HepG2 (cell line): Measurements from ENCODE around the gene RNF183. TPM values are rescaled to one million over a fixed set of nuclear protein-coding genes. Genes with fewer than 3 reads are reported as not detected.

Source experiments
- AHR ChIP-seq: IDR thresholded peaks from 2 replicates; pipeline ENCODE4 v1.6.1; 2018; ENCODE audit warnings: missing genetic modification reagents, missing compliant biosample characterization
- HNRNPL ChIP-seq: fragments of 200-400 bp; formaldehyde crosslinking; IDR thresholded peaks from 2 replicates; pipeline ENCODE4 v1.6.1; 2017; ENCODE audit warnings: mild to moderate bottlenecking, low read depth, low read length
- NR3C1 ChIP-seq: sonication (generic); formaldehyde crosslinking; IDR thresholded peaks from 2 replicates; pipeline ENCODE4 v1.4.0; 2020; ENCODE audit warnings: missing genetic modification reagents
- PHF21A ChIP-seq: sonication (generic); formaldehyde crosslinking; IDR thresholded peaks from 2 replicates; pipeline ENCODE4 v1.5.0; 2020; ENCODE audit warnings: mild to moderate bottlenecking, missing genetic modification reagents
- RNF2 ChIP-seq: fragments of 450-650 bp; conservative IDR thresholded peaks from 2 replicates; pipeline ENCODE4 v1.6.1; 2016; ENCODE audit warnings: low read depth
- SMAD1 ChIP-seq: sonication (generic); formaldehyde crosslinking; IDR thresholded peaks from 2 replicates; pipeline ENCODE4 v1.4.0; 2020; ENCODE audit warnings: missing genetic modification reagents, low read depth, mild to moderate bottlenecking, borderline replicate concordance
- SNAPC2 ChIP-seq: sonication (generic); formaldehyde crosslinking; IDR thresholded peaks from 2 replicates; pipeline ENCODE4 v1.8.1; 2022; ENCODE audit warnings: mild to moderate bottlenecking, missing genetic modification reagents
- ZFAT ChIP-seq: sonication (generic); formaldehyde crosslinking; conservative IDR thresholded peaks from 2 replicates; pipeline ENCODE4 v1.8.1; 2023; ENCODE audit warnings: missing genetic modification reagents, inconsistent platforms
- ZNF12 ChIP-seq: sonication (generic); formaldehyde crosslinking; IDR thresholded peaks from 2 replicates; pipeline ENCODE4 v1.5.0; 2020; ENCODE audit warnings: missing genetic modification reagents
- ZNF260 ChIP-seq: sonication (generic); formaldehyde crosslinking; IDR thresholded peaks from 2 replicates; pipeline ENCODE4 v1.4.0; 2020; ENCODE audit warnings: missing genetic modification reagents, low read depth, mild to moderate bottlenecking, borderline replicate concordance
- polyA plus RNA-seq, 8 experiments: library from polyadenylated mRNA; depleted of rRNA in 3 of 8; stranded (reverse) in 7 of 8; unstranded in 1 of 8; fragments of >200 nt; fragmentation: Illumina TruSeq in 4 of 8; extraction: Trizol in 4 of 8; gene quantifications; 2 replicates each; pipeline versions ENCODE4 v1.2.1 to v1.2.3, GENCODE V29; 2011 to 2016; ENCODE audit warnings: low read depth in 4 of 8, missing spikeins in 1 of 8, mixed read lengths in 1 of 8; ENCODE audit not compliant: insufficient read depth in 1 of 8
- total RNA-seq, 5 experiments: library from RNA; depleted of rRNA; stranded (reverse); fragments of >200 nt; fragmentation: Illumina TruSeq; extraction: Trizol; gene quantifications; 2 replicates each; pipeline ENCODE4 v1.2.3, GENCODE V29; 2016; ENCODE audit warnings: low read depth in 1 of 5
- TF ChIP-seq, protein P1 (sequence below): sonication (generic); formaldehyde crosslinking; conservative IDR thresholded peaks from 2 replicates; pipeline ENCODE4 v1.4.0; 2020; ENCODE audit warnings: missing genetic modification reagents
- TF ChIP-seq, protein P2 (sequence below): sonication (generic); formaldehyde crosslinking; IDR thresholded peaks from 2 replicates; pipeline ENCODE4 v1.4.0; 2020; ENCODE audit warnings: missing genetic modification reagents, mild to moderate bottlenecking, borderline replicate concordance
- TF ChIP-seq, protein P3 (sequence below): sonication (generic); formaldehyde crosslinking; conservative IDR thresholded peaks from 2 replicates; pipeline ENCODE4 v1.8.1; 2023; ENCODE audit warnings: missing genetic modification reagents
- TF ChIP-seq, protein P4 (sequence below): sonication (generic); formaldehyde crosslinking; IDR thresholded peaks from 2 replicates; pipeline ENCODE4 v1.9.0; 2021; ENCODE audit warnings: mild to moderate bottlenecking, missing genetic modification reagents

RNF183 gene
- total and polyA plus RNA-seq, 2 of the 13 experiments (the other 11 are each of a cell fraction or from before 2014, with no cell fraction given): 0.13 to 6.5 TPM

DNA sequence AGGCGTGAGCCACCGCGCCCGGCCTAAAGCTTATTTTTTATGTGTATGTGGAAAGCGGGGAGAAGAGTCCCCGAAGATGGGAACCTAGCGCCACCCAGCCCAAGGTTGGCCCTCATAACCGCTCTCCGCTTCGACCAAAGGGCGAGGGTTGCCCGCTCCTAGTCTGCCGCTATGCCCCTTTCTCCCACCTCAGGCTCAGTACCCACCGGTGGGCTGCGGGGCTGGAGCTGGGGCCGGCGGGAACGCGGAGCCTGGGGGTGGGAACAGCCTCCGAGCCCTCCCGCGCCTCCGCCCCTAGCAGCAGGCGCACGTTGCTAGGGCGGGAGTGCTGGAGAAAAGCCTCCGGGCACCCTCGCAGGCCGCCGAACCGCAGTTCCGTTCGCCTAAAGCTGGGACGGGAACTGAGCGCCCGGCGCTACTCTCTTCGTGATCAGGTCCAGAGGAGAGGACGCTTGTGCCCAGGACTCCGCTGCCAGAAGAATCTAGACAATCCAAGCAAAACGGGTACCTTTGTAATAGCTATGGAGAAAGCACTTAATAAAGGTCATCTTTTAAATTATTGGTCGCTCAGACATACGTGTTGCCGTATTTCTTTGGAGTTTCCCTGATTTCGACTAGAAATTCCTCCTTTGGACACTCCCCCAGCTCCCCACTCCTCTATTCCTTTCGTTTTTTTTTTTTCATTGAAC is 37.0 kb upstream of the RNF183 start, which contains the start of gene WDR31 (continued):
- TF ChIP-seq, protein P1, sequence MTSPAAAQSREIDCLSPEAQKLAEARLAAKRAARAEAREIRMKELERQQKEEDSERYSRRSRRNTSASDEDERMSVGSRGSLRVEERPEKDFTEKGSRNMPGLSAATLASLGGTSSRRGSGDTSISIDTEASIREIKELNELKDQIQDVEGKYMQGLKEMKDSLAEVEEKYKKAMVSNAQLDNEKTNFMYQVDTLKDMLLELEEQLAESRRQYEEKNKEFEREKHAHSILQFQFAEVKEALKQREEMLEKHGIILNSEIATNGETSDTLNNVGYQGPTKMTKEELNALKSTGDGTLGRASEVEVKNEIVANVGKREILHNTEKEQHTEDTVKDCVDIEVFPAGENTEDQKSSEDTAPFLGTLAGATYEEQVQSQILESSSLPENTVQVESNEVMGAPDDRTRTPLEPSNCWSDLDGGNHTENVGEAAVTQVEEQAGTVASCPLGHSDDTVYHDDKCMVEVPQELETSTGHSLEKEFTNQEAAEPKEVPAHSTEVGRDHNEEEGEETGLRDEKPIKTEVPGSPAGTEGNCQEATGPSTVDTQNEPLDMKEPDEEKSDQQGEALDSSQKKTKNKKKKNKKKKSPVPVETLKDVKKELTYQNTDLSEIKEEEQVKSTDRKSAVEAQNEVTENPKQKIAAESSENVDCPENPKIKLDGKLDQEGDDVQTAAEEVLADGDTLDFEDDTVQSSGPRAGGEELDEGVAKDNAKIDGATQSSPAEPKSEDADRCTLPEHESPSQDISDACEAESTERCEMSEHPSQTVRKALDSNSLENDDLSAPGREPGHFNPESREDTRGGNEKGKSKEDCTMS (CRISPR knock-in tag): 0 out of 2 replicates have a peak, but pooled peaks have one; percentile 70
- TF ChIP-seq ZNF12: peak; percentile 80
- peak; percentile 41; the same call in 1 of the 2 replicates for TF ChIP-seq SMAD1 (CRISPR knock-in tag)
- TF ChIP-seq ZNF260 (CRISPR knock-in tag): no peak
- no peak for TF ChIP-seq NR3C1 (CRISPR knock-in tag)
- TF ChIP-seq AHR (CRISPR knock-in tag): peak; percentile 64
- TF ChIP-seq ZFAT (CRISPR knock-in tag): no peak
- TF ChIP-seq PHF21A: peak; percentile 88
- TF ChIP-seq, protein P2, sequence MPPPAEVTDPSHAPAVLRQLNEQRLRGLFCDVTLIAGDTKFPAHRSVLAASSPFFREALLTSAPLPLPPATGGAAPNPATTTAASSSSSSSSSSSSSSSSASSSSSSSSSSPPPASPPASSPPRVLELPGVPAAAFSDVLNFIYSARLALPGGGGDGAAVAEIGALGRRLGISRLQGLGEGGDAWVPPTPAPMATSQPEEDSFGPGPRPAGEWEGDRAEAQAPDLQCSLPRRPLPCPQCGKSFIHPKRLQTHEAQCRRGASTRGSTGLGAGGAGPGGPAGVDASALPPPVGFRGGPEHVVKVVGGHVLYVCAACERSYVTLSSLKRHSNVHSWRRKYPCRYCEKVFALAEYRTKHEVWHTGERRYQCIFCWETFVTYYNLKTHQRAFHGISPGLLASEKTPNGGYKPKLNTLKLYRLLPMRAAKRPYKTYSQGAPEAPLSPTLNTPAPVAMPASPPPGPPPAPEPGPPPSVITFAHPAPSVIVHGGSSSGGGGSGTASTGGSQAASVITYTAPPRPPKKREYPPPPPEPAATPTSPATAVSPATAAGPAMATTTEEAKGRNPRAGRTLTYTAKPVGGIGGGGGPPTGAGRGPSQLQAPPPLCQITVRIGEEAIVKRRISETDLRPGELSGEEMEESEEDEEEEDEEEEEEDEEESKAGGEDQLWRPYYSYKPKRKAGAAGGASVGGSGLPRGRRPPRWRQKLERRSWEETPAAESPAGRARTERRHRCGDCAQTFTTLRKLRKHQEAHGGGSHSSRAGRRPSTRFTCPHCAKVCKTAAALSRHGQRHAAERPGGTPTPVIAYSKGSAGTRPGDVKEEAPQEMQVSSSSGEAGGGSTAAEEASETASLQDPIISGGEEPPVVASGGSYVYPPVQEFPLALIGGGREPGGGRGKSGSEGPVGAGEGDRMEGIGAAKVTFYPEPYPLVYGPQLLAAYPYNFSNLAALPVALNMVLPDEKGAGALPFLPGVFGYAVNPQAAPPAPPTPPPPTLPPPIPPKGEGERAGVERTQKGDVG: peak; percentile 41; the same call in 1 of the 2 replicates
- TF ChIP-seq HNRNPL: peak; percentile 68; the same call in 1 of the 2 replicates
- TF ChIP-seq, protein P3, sequence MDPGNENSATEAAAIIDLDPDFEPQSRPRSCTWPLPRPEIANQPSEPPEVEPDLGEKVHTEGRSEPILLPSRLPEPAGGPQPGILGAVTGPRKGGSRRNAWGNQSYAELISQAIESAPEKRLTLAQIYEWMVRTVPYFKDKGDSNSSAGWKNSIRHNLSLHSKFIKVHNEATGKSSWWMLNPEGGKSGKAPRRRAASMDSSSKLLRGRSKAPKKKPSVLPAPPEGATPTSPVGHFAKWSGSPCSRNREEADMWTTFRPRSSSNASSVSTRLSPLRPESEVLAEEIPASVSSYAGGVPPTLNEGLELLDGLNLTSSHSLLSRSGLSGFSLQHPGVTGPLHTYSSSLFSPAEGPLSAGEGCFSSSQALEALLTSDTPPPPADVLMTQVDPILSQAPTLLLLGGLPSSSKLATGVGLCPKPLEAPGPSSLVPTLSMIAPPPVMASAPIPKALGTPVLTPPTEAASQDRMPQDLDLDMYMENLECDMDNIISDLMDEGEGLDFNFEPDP: no peak
- 0 out of 2 replicates have a peak, but pooled peaks have one; percentile 30 for TF ChIP-seq SNAPC2 (CRISPR knock-in tag)
- peak; percentile 74; the same call in 1 of the 2 replicates for TF ChIP-seq RNF2
- TF ChIP-seq, protein P4, sequence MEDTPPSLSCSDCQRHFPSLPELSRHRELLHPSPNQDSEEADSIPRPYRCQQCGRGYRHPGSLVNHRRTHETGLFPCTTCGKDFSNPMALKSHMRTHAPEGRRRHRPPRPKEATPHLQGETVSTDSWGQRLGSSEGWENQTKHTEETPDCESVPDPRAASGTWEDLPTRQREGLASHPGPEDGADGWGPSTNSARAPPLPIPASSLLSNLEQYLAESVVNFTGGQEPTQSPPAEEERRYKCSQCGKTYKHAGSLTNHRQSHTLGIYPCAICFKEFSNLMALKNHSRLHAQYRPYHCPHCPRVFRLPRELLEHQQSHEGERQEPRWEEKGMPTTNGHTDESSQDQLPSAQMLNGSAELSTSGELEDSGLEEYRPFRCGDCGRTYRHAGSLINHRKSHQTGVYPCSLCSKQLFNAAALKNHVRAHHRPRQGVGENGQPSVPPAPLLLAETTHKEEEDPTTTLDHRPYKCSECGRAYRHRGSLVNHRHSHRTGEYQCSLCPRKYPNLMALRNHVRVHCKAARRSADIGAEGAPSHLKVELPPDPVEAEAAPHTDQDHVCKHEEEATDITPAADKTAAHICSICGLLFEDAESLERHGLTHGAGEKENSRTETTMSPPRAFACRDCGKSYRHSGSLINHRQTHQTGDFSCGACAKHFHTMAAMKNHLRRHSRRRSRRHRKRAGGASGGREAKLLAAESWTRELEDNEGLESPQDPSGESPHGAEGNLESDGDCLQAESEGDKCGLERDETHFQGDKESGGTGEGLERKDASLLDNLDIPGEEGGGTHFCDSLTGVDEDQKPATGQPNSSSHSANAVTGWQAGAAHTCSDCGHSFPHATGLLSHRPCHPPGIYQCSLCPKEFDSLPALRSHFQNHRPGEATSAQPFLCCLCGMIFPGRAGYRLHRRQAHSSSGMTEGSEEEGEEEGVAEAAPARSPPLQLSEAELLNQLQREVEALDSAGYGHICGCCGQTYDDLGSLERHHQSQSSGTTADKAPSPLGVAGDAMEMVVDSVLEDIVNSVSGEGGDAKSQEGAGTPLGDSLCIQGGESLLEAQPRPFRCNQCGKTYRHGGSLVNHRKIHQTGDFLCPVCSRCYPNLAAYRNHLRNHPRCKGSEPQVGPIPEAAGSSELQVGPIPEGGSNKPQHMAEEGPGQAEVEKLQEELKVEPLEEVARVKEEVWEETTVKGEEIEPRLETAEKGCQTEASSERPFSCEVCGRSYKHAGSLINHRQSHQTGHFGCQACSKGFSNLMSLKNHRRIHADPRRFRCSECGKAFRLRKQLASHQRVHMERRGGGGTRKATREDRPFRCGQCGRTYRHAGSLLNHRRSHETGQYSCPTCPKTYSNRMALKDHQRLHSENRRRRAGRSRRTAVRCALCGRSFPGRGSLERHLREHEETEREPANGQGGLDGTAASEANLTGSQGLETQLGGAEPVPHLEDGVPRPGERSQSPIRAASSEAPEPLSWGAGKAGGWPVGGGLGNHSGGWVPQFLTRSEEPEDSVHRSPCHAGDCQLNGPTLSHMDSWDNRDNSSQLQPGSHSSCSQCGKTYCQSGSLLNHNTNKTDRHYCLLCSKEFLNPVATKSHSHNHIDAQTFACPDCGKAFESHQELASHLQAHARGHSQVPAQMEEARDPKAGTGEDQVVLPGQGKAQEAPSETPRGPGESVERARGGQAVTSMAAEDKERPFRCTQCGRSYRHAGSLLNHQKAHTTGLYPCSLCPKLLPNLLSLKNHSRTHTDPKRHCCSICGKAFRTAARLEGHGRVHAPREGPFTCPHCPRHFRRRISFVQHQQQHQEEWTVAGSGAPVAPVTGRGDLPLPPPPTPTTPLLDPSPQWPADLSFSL (CRISPR knock-in tag): no peak
